Measurements from ENCODE around the gene LMF1. TPM values are rescaled to one million over a fixed set of nuclear protein-coding genes. Genes with fewer than 3 reads are reported as not detected.

LMF1 gene
- total and polyA plus RNA-seq, 2 of the 4 experiments (the other 2 are of a cell fraction) = 7.7 to 13.1 TPM

GRCh38 chr16:962901-963814, 7.6 kb downstream of the LMF1 start:
- no peak overlapping the region for H3K18ac ChIP-seq (ENCODE audit: low read depth, low read length)
- H2BK20ac ChIP-seq (ENCODE audit: low read depth, low read length) = no peak overlapping the region
- H3K79me1 ChIP-seq (ENCODE audit: low read depth in 1 of 2, low read length in 2 of 2) = peaks cover 4 to 6% of the 10 kb centered on the region in 2 experiments; a peak in 3 of 4 replicates
- 100% methylated on average over 2 of the region's 23 CpGs; no CpG with 5 or more reads in 1 of the 2 experiments for WGBS, 2 experiments (ENCODE audit: extremely low coverage in 2 of 2, insufficient read length in 1 of 2)
- H3K36me3 ChIP-seq (ENCODE audit: control insufficient read depth, insufficient read depth, low read length) = peaks cover 12% of the 10 kb centered on the region
- TF ChIP-seq CHD1 (IDR thresholded peaks at IDR 0.05; ENCODE audit: low read depth, low read length) (no peak), NFE2L2 (IDR thresholded peaks at IDR 0.05; ENCODE audit: low read depth, low read length) (no peak), USF2 (IDR thresholded peaks at IDR 0.05; ENCODE audit: low read depth, low read length) (no peak), RCOR1 (IDR thresholded peaks at IDR 0.05; ENCODE audit: insufficient replicate concordance, low read length) (no peak), SMC3 (IDR thresholded peaks at IDR 0.05; ENCODE audit: low read depth, low read length) (no peak), MXI1 (IDR thresholded peaks at IDR 0.05; ENCODE audit: borderline replicate concordance, low read depth, low read length) (no peak), MAZ (IDR thresholded peaks at IDR 0.05; ENCODE audit: borderline replicate concordance, low read depth, low read length) (no peak), RAD21 (IDR thresholded peaks at IDR 0.05; ENCODE audit: low read length) (no peak), RFX5 (IDR thresholded peaks at IDR 0.05; ENCODE audit: low read depth, low read length) (no peak), MAFK (IDR thresholded peaks at IDR 0.05; ENCODE audit: low read depth, low read length) (no peak)
- no peak overlapping the region for H3K9ac ChIP-seq (ENCODE audit: low read depth, low read length)
- POLR2A ChIA-PET (ENCODE audit: unreplicated experiment) = no interaction called here
- ATAC-seq (ENCODE audit: low read depth) (no peak), DNase-seq (no peak)
- no peak overlapping the region for H2AK9ac ChIP-seq (replicated peaks; ENCODE audit: low read depth, low read length, poor library complexity)
- H3K27me3 ChIP-seq (ENCODE audit: control insufficient read depth, insufficient read depth, low read length) = no peaks in the 10 kb centered on the region
- intact Hi-C loops (cut with micrococcal nuclease) = no loop called here
- H4K8ac ChIP-seq (ENCODE audit: low read depth in 2 of 2, low read length in 2 of 2) = no peak overlapping the region
- H3K9me3 ChIP-seq (ENCODE audit: control insufficient read depth, insufficient read depth, low read length) = peaks cover 7% of the 10 kb centered on the region; the same call in 1 of the 2 replicates
- H3K9me1 ChIP-seq (ENCODE audit: insufficient read depth, low read length) = no peaks in the 10 kb centered on the region
- H4K5ac ChIP-seq (ENCODE audit: low read depth, low read length) = no peak overlapping the region
- no peak overlapping the region for H3K23ac ChIP-seq (ENCODE audit: low read depth, low read length)
- no peaks in the 10 kb centered on the region for H3K4me1 ChIP-seq (ENCODE audit: control insufficient read depth, insufficient read depth, low read length)
- no peak overlapping the region for H2AFZ ChIP-seq (replicated peaks; ENCODE audit: low read length, poor library complexity)
- no peak overlapping the region for H2BK5ac ChIP-seq (ENCODE audit: low read depth, low read length, poor library complexity, severe bottlenecking)
- no peak overlapping the region for H3K27ac ChIP-seq (ENCODE audit: insufficient read depth, low read length)
- BruUV-seq (replicated peaks) = no TSS peak
- in situ Hi-C loops (cut with MboI; ENCODE audit: low sequenced_read_pairs) = no loop called here
- H2BK120ac ChIP-seq (ENCODE audit: low read depth, low read length) = no peak overlapping the region
- dilution Hi-C loops (cut with HindIII; ENCODE audit: low sequenced_read_pairs, unreplicated experiment) = no loop called here
- H2BK15ac ChIP-seq (ENCODE audit: low read depth, low read length) = no peak overlapping the region
- CTCF ChIA-PET = no interaction called here
- H3K56ac ChIP-seq (ENCODE audit: extremely low read depth, insufficient read depth, low read length) = no peak overlapping the region
- no peak overlapping the region for H3K4ac ChIP-seq (ENCODE audit: low read depth, low read length)
- no peak overlapping the region for H3K4me3 ChIP-seq (ENCODE audit: insufficient read depth, low read depth, low read length)
- H3K14ac ChIP-seq (replicated peaks; ENCODE audit: low read depth, low read length) = no peak overlapping the region
- 0 out of 2 replicates have a peak, but pooled peaks cover 7% of the 10 kb centered on the region for H4K20me1 ChIP-seq (ENCODE audit: insufficient read depth, low read length)
- H4K91ac ChIP-seq (ENCODE audit: insufficient read depth, low read depth, low read length) = no peak overlapping the region
- H3K4me2 ChIP-seq (ENCODE audit: low read depth, low read length) = no peak overlapping the region
- no peak overlapping the region for H2AK5ac ChIP-seq (ENCODE audit: low read depth, low read length)
